GM12873 (cell line): ENCODE data around the gene CSNK1G1.
A peak's percentile ranks its signal among the peaks of the same experiment; 100 is the strongest.

Source experiments
- CTCF ChIP-seq: IDR thresholded peaks from 2 replicates; pipeline ENCODE4 v1.5.1; 2012; ENCODE audit warnings: low read depth, mild to moderate bottlenecking, moderate library complexity, low read length, control low read depth; ENCODE audit not compliant: insufficient read depth; ENCODE audit errors: missing control alignments

The CSNK1G1 gene

GRCh38 chr15:64210371-64210770 is 145.6 kb downstream of the CSNK1G1 start:
- no peak for TF ChIP-seq CTCF

GRCh38 chr15:64209680-64210334 is 146.2 kb downstream of the CSNK1G1 start:
- TF ChIP-seq CTCF: peak; percentile 25

- TF ChIP-seq CTCF: no peak
Observed at GRCh38 chr15:64205202-64205601, 150.8 kb downstream of the CSNK1G1 start.

- TF ChIP-seq CTCF: no peak
Observed at GRCh38 chr15:64197425-64197824, 158.5 kb downstream of the CSNK1G1 start.

GRCh38 chr15:64193971-64194370 is 162.0 kb downstream of the CSNK1G1 start:
- TF ChIP-seq CTCF: no peak

GRCh38 chr15:64191971-64192830 is 163.8 kb downstream of the CSNK1G1 start:
- no peak for TF ChIP-seq CTCF

- no peak for TF ChIP-seq CTCF
Observed at GRCh38 chr15:64187396-64188191, 168.4 kb downstream of the CSNK1G1 start.
